IMR-90 (cell line): ENCODE results near the gene PEF1. TPM values are rescaled to one million over a fixed set of nuclear protein-coding genes. Genes with fewer than 3 reads are reported as not detected.

Source experiments
- ATAC-seq: fragments of 200-7000 bp; cut with Tn5 transposase; 2 replicates; pipeline ENCODE4 v1.9.1; 2020; ENCODE audit warnings: low read depth, mild to moderate bottlenecking, moderate library complexity
- BruUV-seq: library from RNA; stranded (reverse); fragments of 400-500 nt; replicated peaks from 2 replicates; lab custom pipeline; 2021; lab: Mats Ljungman, UMichigan
- CTCF ChIA-PET: fragments of 300-600 bp; formaldehyde crosslinking; extraction: SDS; loops from one replicate; lab custom pipeline; 2021; ENCODE audit warnings: antibody characterized with exemption; lab: Yijun Ruan, JAX
- POLR2A ChIA-PET: fragments of 300-600 bp; sonication (Branson Sonifier 250); formaldehyde crosslinking; loops from one replicate; lab custom pipeline; 2022; ENCODE audit warnings: antibody characterized with exemption; ENCODE audit not compliant: unreplicated experiment; lab: Charles Lee
- DNase-seq: peaks from one replicate; pipeline ENCODE4 v3.0.0; 2013
- H2AFZ ChIP-seq: replicated peaks from 2 replicates; pipeline ENCODE3; 2013; ENCODE audit warnings: low read length, mild to moderate bottlenecking; ENCODE audit not compliant: poor library complexity
- H2AK5ac ChIP-seq: 2 replicates; pipeline ENCODE4 v1.6.1; 2013; ENCODE audit warnings: low read depth, low read length, inconsistent platforms
- H2AK9ac ChIP-seq: replicated peaks from 2 replicates; pipeline ENCODE3; 2013; ENCODE audit warnings: mild to moderate bottlenecking, low read depth, low read length, moderate library complexity; ENCODE audit not compliant: poor library complexity
- H2BK120ac ChIP-seq: 2 replicates; pipeline ENCODE4 v1.6.1; 2013; ENCODE audit warnings: low read depth, low read length, inconsistent platforms
- H2BK15ac ChIP-seq: 3 replicates; pipeline ENCODE4 v1.6.1; 2013; ENCODE audit warnings: low read depth, low read length, inconsistent platforms
- H2BK20ac ChIP-seq: 2 replicates; pipeline ENCODE4 v1.6.1; 2013; ENCODE audit warnings: low read depth, mild to moderate bottlenecking, inconsistent platforms, low read length, moderate library complexity
- H2BK5ac ChIP-seq: 2 replicates; pipeline ENCODE4 v1.6.1; 2013; ENCODE audit warnings: mild to moderate bottlenecking, low read depth, low read length, inconsistent platforms; ENCODE audit not compliant: poor library complexity, severe bottlenecking
- H3K14ac ChIP-seq: replicated peaks from 2 replicates; pipeline ENCODE4 v1.6.1; 2013; ENCODE audit warnings: low read depth, low read length, inconsistent platforms
- H3K18ac ChIP-seq: 2 replicates; pipeline ENCODE4 v1.6.1; 2013; ENCODE audit warnings: low read depth, low read length, control low read depth
- H3K23ac ChIP-seq: 2 replicates; pipeline ENCODE4 v1.6.1; 2013; ENCODE audit warnings: low read depth, low read length, inconsistent platforms
- H3K27ac ChIP-seq: 2 replicates; pipeline ENCODE4 v1.5.1; 2013; ENCODE audit warnings: mild to moderate bottlenecking, control low read depth, low read length; ENCODE audit not compliant: insufficient read depth
- H3K27me3 ChIP-seq: 2 replicates; pipeline ENCODE4 v1.6.1; 2013; ENCODE audit warnings: low read length; ENCODE audit not compliant: control insufficient read depth, insufficient read depth
- H3K36me3 ChIP-seq: 2 replicates; pipeline ENCODE4 v1.6.1; 2013; ENCODE audit warnings: low read length, mixed read lengths; ENCODE audit not compliant: control insufficient read depth, insufficient read depth
- H3K4ac ChIP-seq: 2 replicates; pipeline ENCODE4 v1.6.1; 2013; ENCODE audit warnings: low read depth, low read length, inconsistent platforms
- H3K4me1 ChIP-seq: 2 replicates; pipeline ENCODE4 v1.6.1; 2013; ENCODE audit warnings: low read length, mixed read lengths; ENCODE audit not compliant: control insufficient read depth, insufficient read depth
- H3K4me2 ChIP-seq: 2 replicates; pipeline ENCODE4 v1.6.1; 2013; ENCODE audit warnings: low read depth, mild to moderate bottlenecking, control low read depth, low read length, moderate library complexity
- H3K4me3 ChIP-seq: 2 replicates; pipeline ENCODE4 v1.5.1; 2013; ENCODE audit warnings: low read depth, mild to moderate bottlenecking, control low read depth, low read length, moderate library complexity; ENCODE audit not compliant: insufficient read depth
- H3K56ac ChIP-seq: 2 replicates; pipeline ENCODE4 v1.6.1; 2013; ENCODE audit warnings: low read length, inconsistent platforms; ENCODE audit not compliant: insufficient read depth; ENCODE audit errors: extremely low read depth
- H3K79me1 ChIP-seq, 2 experiments: 2 replicates each; pipeline ENCODE4 v1.6.1; 2013; ENCODE audit warnings: low read length in 2 of 2, inconsistent platforms in 1 of 2, low read depth in 1 of 2
- H3K9ac ChIP-seq: 2 replicates; pipeline ENCODE4 v1.6.1; 2013; ENCODE audit warnings: low read depth, low read length, control low read depth
- H3K9me1 ChIP-seq: 2 replicates; pipeline ENCODE4 v1.6.1; 2013; ENCODE audit warnings: low read length, inconsistent platforms; ENCODE audit not compliant: insufficient read depth
- H3K9me3 ChIP-seq: 2 replicates; pipeline ENCODE4 v1.6.1; 2013; ENCODE audit warnings: low read length; ENCODE audit not compliant: control insufficient read depth, insufficient read depth
- H4K20me1 ChIP-seq: 2 replicates; pipeline ENCODE4 v1.6.1; 2013; ENCODE audit warnings: low read length, inconsistent platforms; ENCODE audit not compliant: insufficient read depth
- H4K5ac ChIP-seq: 2 replicates; pipeline ENCODE4 v1.6.1; 2013; ENCODE audit warnings: mild to moderate bottlenecking, low read depth, low read length, control low read depth
- H4K8ac ChIP-seq, 2 experiments: 2 replicates each; pipeline ENCODE4 v1.6.1; 2013; ENCODE audit warnings: low read depth in 2 of 2, low read length in 2 of 2, control low read depth in 1 of 2, inconsistent platforms in 1 of 2
- H4K91ac ChIP-seq: 2 replicates; pipeline ENCODE4 v1.6.1; 2013; ENCODE audit warnings: low read depth, low read length, inconsistent platforms; ENCODE audit not compliant: insufficient read depth
- CHD1 ChIP-seq: IDR thresholded peaks from 2 replicates; pipeline ENCODE4 v1.6.1; 2012; ENCODE audit warnings: low read depth, low read length, improper control_type of control experiment
- FOS ChIP-seq: fragments of 150-350 bp; IDR thresholded peaks from 2 replicates; pipeline ENCODE4 v1.6.1; 2016; ENCODE audit warnings: low read depth, low read length
- POLR2A ChIP-seq: IDR thresholded peaks from 2 replicates; pipeline ENCODE4 v1.6.1; 2012; ENCODE audit warnings: mild to moderate bottlenecking, low read depth, low read length
- RAD21 ChIP-seq: IDR thresholded peaks from 2 replicates; pipeline ENCODE4 v1.6.1; 2012; ENCODE audit warnings: low read length, improper control_type of control experiment
- dilution Hi-C: fragments of 300-500 bp; cut with HindIII; formaldehyde crosslinking; loops from one replicate; pipeline ENCODE4 v1.14.3; 2018; ENCODE audit warnings: low sequenced_read_pairs; ENCODE audit not compliant: unreplicated experiment
- in situ Hi-C: fragments of 300-500 bp; cut with MboI; formaldehyde crosslinking; loops from 3 replicates; pipeline ENCODE4 v1.14.3; 2019; ENCODE audit warnings: low sequenced_read_pairs, inconsistent platforms, mixed read lengths
- intact Hi-C: fragments of 100-400 bp; cut with micrococcal nuclease; formaldehyde crosslinking; loops from 2 replicates; pipeline ENCODE4 v1.10.0; 2022
- polyA plus RNA-seq, 3 experiments: library from polyadenylated mRNA; depleted of rRNA; stranded (reverse); fragments of >200 nt; gene quantifications; 2 replicates each; pipeline ENCODE4 v1.2.3, GENCODE V29; 2012; ENCODE audit warnings: low replicate concordance in 1 of 3
- total RNA-seq: library from RNA; depleted of rRNA; stranded (reverse); fragments of >200 nt; gene quantifications from 2 replicates; pipeline ENCODE4 v1.2.3, GENCODE V29; 2012
- TF ChIP-seq, protein P1 (sequence below): fragments of 150-350 bp; IDR thresholded peaks from 2 replicates; pipeline ENCODE4 v1.6.1; 2016; ENCODE audit warnings: low read depth, mild to moderate bottlenecking, low read length, moderate library complexity, borderline replicate concordance

The PEF1 gene
- total and polyA plus RNA-seq, 2 of the 4 experiments (the other 2 are of a cell fraction) = 84.2 to 104 TPM

DNA sequence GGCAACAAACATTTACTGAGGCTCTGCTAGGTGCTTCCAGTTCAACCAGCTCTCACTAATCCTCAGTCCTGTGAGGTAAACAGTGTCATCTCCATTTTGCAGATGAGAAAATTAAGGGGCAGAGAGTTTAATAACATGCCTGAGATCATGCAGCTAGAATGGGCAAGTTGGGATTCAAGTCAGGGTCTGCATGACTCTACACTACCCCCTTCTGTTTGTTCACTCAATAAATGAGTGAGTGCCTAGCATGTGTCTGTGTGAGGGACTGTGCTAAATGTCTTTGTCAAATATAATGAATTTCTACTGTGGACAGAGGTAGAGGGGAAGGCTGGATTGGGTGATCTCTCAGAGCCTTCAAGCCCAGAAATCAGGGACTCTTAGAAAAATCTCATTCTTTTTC is 4.5 kb downstream of the PEF1 start:
- ATAC-seq (no peak), DNase-seq (no peak)
- intact Hi-C loops (no loop called here), dilution Hi-C loops (no loop called here), in situ Hi-C loops (no loop called here)
- no peaks in the 10 kb centered on the region for H3K9me3 ChIP-seq
- peak overlapping the region; percentile 41 for H2BK5ac ChIP-seq
- H3K23ac ChIP-seq = no peak overlapping the region
- no peak overlapping the region for H4K5ac ChIP-seq
- peaks cover 37 to 80% of the 10 kb centered on the region in 2 experiments for H3K79me1 ChIP-seq
- H3K4me1 ChIP-seq = peaks cover 13% of the 10 kb centered on the region; the same call in 1 of the 2 replicates
- no peak overlapping the region for H4K8ac ChIP-seq
- H2BK20ac ChIP-seq = no peak overlapping the region
- no peak overlapping the region for H3K9ac ChIP-seq
- H3K18ac ChIP-seq = no peak overlapping the region
- no peak overlapping the region for H2AFZ ChIP-seq
- peak overlapping the region; percentile 43; the same call in 1 of the 2 replicates for H3K27ac ChIP-seq
- no peak overlapping the region for H4K91ac ChIP-seq
- no peaks in the 10 kb centered on the region for H3K27me3 ChIP-seq
- TF ChIP-seq, protein P1, sequence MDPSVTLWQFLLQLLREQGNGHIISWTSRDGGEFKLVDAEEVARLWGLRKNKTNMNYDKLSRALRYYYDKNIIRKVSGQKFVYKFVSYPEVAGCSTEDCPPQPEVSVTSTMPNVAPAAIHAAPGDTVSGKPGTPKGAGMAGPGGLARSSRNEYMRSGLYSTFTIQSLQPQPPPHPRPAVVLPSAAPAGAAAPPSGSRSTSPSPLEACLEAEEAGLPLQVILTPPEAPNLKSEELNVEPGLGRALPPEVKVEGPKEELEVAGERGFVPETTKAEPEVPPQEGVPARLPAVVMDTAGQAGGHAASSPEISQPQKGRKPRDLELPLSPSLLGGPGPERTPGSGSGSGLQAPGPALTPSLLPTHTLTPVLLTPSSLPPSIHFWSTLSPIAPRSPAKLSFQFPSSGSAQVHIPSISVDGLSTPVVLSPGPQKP = no peak
- TF ChIP-seq RAD21 (no peak), FOS (no peak), POLR2A (no peak), CHD1 (no peak)
- no peaks in the 10 kb centered on the region for H3K36me3 ChIP-seq
- ChIA-PET CTCF (interaction anchor here (1.6 kb wide), 1 partner anchor 10 kb away, joined by 4 read pairs; no protein-coding TSS in a partner anchor), POLR2A (no interaction called here)
- no peak overlapping the region for H3K4me3 ChIP-seq
- H3K4ac ChIP-seq = no peak overlapping the region
- no peak overlapping the region for H3K14ac ChIP-seq
- H2AK9ac ChIP-seq = no peak overlapping the region
- BruUV-seq = no TSS peak
- no peak overlapping the region for H3K56ac ChIP-seq
- H4K20me1 ChIP-seq = peaks cover 44% of the 10 kb centered on the region
- H2BK120ac ChIP-seq = no peak overlapping the region
- H2BK15ac ChIP-seq = no peak overlapping the region
- no peak overlapping the region for H2AK5ac ChIP-seq
- H3K4me2 ChIP-seq = no peak overlapping the region
- peaks cover 16% of the 10 kb centered on the region for H3K9me1 ChIP-seq
